ENCODE measurements around the gene CDK8.

Gene CDK8

GRCh38 chr13:26253787-26254582 is at the start of gene CDK8:
Gene CDK8 (plus strand): TSS chr13:26254129. CDS start chr13:26254642, 513 bp downstream.
- H3K27me3 Mint-ChIP-seq = no peaks in the 10 kb centered on the region
- H3K4me3 Mint-ChIP-seq = peak within 1 kb of the TSS; percentile 76 to 91
- peak; percentile 94 for ATAC-seq
- DNase-seq = peak; percentile 88 to 89
- no peaks in the 10 kb centered on the region for H3K9me3 Mint-ChIP-seq
- peaks cover 30% of the 10 kb centered on the region for H3K4me1 Mint-ChIP-seq
- peak within 1 kb of the TSS; percentile 86 to 93 for H3K27ac Mint-ChIP-seq

GRCh38 chr13:26208287-26208686 is 45.6 kb upstream of the CDK8 start:
- ATAC-seq (no peak), DNase-seq (no peak)
- Mint-ChIP-seq H3K4me1 (no peaks in the 10 kb centered on the region), H3K27ac (no peak overlapping the region), H3K4me3 (no peak overlapping the region), H3K27me3 (no peaks in the 10 kb centered on the region), H3K9me3 (no peaks in the 10 kb centered on the region)

- Mint-ChIP-seq H3K27ac (no peak overlapping the region), H3K27me3 (no peaks in the 10 kb centered on the region), H3K4me1 (peaks cover 14% of the 10 kb centered on the region), H3K4me3 (no peak overlapping the region), H3K9me3 (no peaks in the 10 kb centered on the region)
- ATAC-seq = no peak
- no peak for DNase-seq
Measured at GRCh38 chr13:26213345-26213744, 40.6 kb upstream of the CDK8 start.

- Mint-ChIP-seq H3K4me1 (peaks cover 14% of the 10 kb centered on the region), H3K27ac (no peak overlapping the region), H3K4me3 (no peak overlapping the region), H3K27me3 (no peaks in the 10 kb centered on the region), H3K9me3 (no peaks in the 10 kb centered on the region)
- ATAC-seq = no peak
- DNase-seq = no peak
Measured at GRCh38 chr13:26213982-26214381, 39.9 kb upstream of the CDK8 start.

GRCh38 chr13:26216042-26216441 is 37.9 kb upstream of the CDK8 start:
- H3K27me3 Mint-ChIP-seq = no peaks in the 10 kb centered on the region
- no peaks in the 10 kb centered on the region for H3K9me3 Mint-ChIP-seq
- no peak for ATAC-seq
- no peak for DNase-seq
- no peak overlapping the region for H3K27ac Mint-ChIP-seq
- no peak overlapping the region for H3K4me3 Mint-ChIP-seq
- peaks cover 30% of the 10 kb centered on the region for H3K4me1 Mint-ChIP-seq

GRCh38 chr13:26219726-26220125 is 34.2 kb upstream of the CDK8 start:
- H3K27me3 Mint-ChIP-seq = no peaks in the 10 kb centered on the region
- DNase-seq (no peak), ATAC-seq (no peak)
- no peaks in the 10 kb centered on the region for H3K9me3 Mint-ChIP-seq
- peaks cover 43% of the 10 kb centered on the region for H3K4me1 Mint-ChIP-seq
- peak overlapping the region; percentile 35 to 94 for H3K4me3 Mint-ChIP-seq
- H3K27ac Mint-ChIP-seq = no peak overlapping the region

GRCh38 chr13:26220575-26220974 is 33.4 kb upstream of the CDK8 start:
- no peaks in the 10 kb centered on the region for H3K9me3 Mint-ChIP-seq
- H3K4me1 Mint-ChIP-seq = peaks cover 36% of the 10 kb centered on the region
- no peaks in the 10 kb centered on the region for H3K27me3 Mint-ChIP-seq
- no peak for ATAC-seq
- no peak for DNase-seq
- peak overlapping the region; percentile 94 to 97 for H3K4me3 Mint-ChIP-seq
- H3K27ac Mint-ChIP-seq = no peak overlapping the region

GRCh38 chr13:26221399-26221720 is 32.6 kb upstream of the CDK8 start:
- H3K4me1 Mint-ChIP-seq = peaks cover 36% of the 10 kb centered on the region
- H3K27me3 Mint-ChIP-seq = no peaks in the 10 kb centered on the region
- H3K4me3 Mint-ChIP-seq = peak overlapping the region; percentile 94 to 97
- no peak for ATAC-seq
- H3K9me3 Mint-ChIP-seq = no peaks in the 10 kb centered on the region
- H3K27ac Mint-ChIP-seq = peak overlapping the region; percentile 98 to 100
- DNase-seq = no peak

GRCh38 chr13:26221721-26222519 is 32.0 kb upstream of the CDK8 start, which contains the start of gene RNF6:
Gene RNF6 (minus strand): TSS chr13:26222314. CDS start chr13:26219649, 2,665 bp downstream.
- Mint-ChIP-seq H3K27ac (peak within 1 kb of the TSS; percentile 98 to 100), H3K4me3 (peak within 1 kb of the TSS; percentile 94 to 97), H3K27me3 (no peaks in the 10 kb centered on the region), H3K9me3 (no peaks in the 10 kb centered on the region), H3K4me1 (peaks cover 36% of the 10 kb centered on the region)
- peak; percentile 87 to 89 for DNase-seq
- ATAC-seq = peak; percentile 96

- Mint-ChIP-seq H3K27ac (peak overlapping the region; percentile 98 to 100), H3K27me3 (no peaks in the 10 kb centered on the region), H3K4me3 (peak overlapping the region; percentile 94 to 97), H3K9me3 (no peaks in the 10 kb centered on the region), H3K4me1 (peaks cover 36% of the 10 kb centered on the region)
- peak; percentile 77 for ATAC-seq
- DNase-seq = no peak
Measured at GRCh38 chr13:26222520-26223046, 31.3 kb upstream of the CDK8 start.

GRCh38 chr13:26225896-26226617 is 27.9 kb upstream of the CDK8 start:
- no peaks in the 10 kb centered on the region for H3K9me3 Mint-ChIP-seq
- no peaks in the 10 kb centered on the region for H3K27me3 Mint-ChIP-seq
- H3K4me1 Mint-ChIP-seq = peaks cover 20% of the 10 kb centered on the region
- DNase-seq (no peak), ATAC-seq (no peak)
- no peak overlapping the region for H3K4me3 Mint-ChIP-seq
- H3K27ac Mint-ChIP-seq = no peak overlapping the region

- Mint-ChIP-seq H3K27me3 (no peaks in the 10 kb centered on the region), H3K9me3 (no peaks in the 10 kb centered on the region), H3K4me3 (no peak overlapping the region), H3K4me1 (peaks cover 13% of the 10 kb centered on the region), H3K27ac (no peak overlapping the region)
- no peak for ATAC-seq
- no peak for DNase-seq
Measured at GRCh38 chr13:26227166-26227971, 26.6 kb upstream of the CDK8 start.

GRCh38 chr13:26228096-26228495 is 25.8 kb upstream of the CDK8 start:
- no peak for ATAC-seq

GRCh38 chr13:26229080-26229615 is 24.8 kb upstream of the CDK8 start:
- DNase-seq (no peak), ATAC-seq (no peak)
- no peaks in the 10 kb centered on the region for H3K27me3 Mint-ChIP-seq
- H3K9me3 Mint-ChIP-seq = no peaks in the 10 kb centered on the region
- H3K4me3 Mint-ChIP-seq = no peak overlapping the region
- no peak overlapping the region for H3K27ac Mint-ChIP-seq
- H3K4me1 Mint-ChIP-seq = no peaks in the 10 kb centered on the region

More at GRCh38 chr13:26228096-26228495, 25.8 kb upstream of the CDK8 start:
- no peak overlapping the region for H3K27ac Mint-ChIP-seq
- no peak for DNase-seq
- H3K27me3 Mint-ChIP-seq = no peaks in the 10 kb centered on the region
- H3K9me3 Mint-ChIP-seq = no peaks in the 10 kb centered on the region
- peaks cover 5% of the 10 kb centered on the region for H3K4me1 Mint-ChIP-seq
- H3K4me3 Mint-ChIP-seq = no peak overlapping the region

All from stimulated activated naive CD8-positive, alpha-beta T cell treated with anti-CD3 and anti-CD28 coated beads, Interleukin-15, amount 100 ng/mL, for 72 hours (primary cell).